Measurements from ENCODE around the gene TMEM123. TPM values are rescaled to one million over a fixed set of nuclear protein-coding genes. Genes with fewer than 3 reads are reported as not detected.
"Not testable (repeated sequence)": the region's sequence is repeated elsewhere in the genome, so short reads cannot be mapped to it uniquely, and the experiment has no call there.

TMEM123 gene
- total RNA-seq, 1 experiment from 2014 or later, result 89.7 TPM

DNA sequence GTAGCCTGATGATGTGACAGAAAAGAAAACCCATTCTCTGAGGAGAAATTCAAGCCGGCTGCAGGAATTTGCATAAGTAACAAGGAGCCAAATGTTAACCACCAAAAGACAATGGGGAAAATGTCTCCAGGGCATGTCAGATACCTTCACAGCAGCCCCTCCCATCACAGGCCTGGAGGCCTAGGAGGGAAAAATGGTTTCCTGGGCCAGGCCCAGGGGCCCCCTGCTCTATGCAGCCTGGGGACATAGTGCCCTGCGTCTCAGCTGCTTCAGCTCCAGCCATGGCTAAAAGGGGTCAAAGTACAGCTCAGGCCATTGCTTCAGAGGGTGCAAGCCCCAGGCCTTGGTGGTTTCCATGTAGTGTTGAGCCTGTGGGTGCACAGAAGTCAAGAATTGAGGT, 20.0 kb downstream of the TMEM123 start:
- in situ Hi-C loops (cut with HindIII; ENCODE audit: low pct_unique_long_range_greater_than_20kb, low sequenced_read_pairs); DNase-seq (ENCODE audit: low read depth): not testable (repeated sequence)

DNA sequence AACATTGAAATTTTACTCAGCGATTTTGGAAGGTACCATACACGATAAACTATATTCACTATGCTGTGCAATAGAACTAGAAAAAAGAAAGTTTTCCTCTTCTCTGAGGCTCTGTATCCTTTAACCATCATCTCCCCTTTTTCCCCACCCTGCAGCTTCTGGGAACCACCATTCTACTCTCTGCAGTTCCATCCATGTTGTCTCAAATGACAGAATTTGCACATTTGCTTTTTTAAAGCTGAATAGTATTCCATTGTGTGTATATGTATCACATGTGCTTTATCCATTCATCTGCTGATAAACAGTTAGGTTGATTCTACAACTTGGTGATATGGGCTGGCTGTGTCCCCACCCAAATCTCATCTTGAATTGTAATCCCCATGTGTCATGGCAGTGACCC, 21.2 kb downstream of the TMEM123 start:
- DNase-seq (ENCODE audit: low read depth), result no peak
- in situ Hi-C loops (cut with HindIII; ENCODE audit: low pct_unique_long_range_greater_than_20kb, low sequenced_read_pairs), result no loop called here

DNA sequence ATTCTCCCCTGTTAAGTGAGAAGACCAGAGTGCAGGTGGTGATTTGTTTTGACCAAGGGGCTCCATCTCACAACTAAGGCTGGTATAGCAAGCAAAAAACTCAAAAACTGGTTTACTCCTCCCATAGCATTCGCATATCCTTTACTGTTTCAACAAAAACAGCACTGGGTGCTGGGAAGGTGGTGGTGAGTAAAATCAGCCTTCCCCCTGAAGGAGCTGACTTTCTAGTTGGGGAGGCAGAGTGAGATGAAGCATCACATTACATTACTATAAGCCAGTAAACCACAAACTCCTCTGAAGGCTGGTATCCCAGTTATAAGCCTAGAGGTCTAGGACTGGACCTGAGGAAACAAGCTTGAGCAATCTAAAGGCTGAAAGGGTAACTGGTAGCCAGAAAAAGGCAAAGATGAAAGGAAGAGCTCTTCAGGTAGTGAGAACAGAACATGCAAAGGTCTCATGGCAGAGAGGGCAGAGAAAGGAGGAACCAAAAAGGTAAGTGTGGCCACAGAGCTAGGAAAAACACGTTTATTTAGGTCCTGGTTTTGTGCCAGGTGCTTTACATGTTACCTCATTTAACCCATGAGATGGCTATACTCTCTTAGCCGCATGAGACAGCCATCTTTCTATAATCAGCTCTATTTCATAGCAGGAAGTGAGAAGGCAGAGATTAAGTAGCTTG, 22.3 kb downstream of the TMEM123 start:
- in situ Hi-C loops (cut with HindIII; ENCODE audit: low pct_unique_long_range_greater_than_20kb, low sequenced_read_pairs), result no loop called here
- DNase-seq (ENCODE audit: low read depth), result no peak

DNA sequence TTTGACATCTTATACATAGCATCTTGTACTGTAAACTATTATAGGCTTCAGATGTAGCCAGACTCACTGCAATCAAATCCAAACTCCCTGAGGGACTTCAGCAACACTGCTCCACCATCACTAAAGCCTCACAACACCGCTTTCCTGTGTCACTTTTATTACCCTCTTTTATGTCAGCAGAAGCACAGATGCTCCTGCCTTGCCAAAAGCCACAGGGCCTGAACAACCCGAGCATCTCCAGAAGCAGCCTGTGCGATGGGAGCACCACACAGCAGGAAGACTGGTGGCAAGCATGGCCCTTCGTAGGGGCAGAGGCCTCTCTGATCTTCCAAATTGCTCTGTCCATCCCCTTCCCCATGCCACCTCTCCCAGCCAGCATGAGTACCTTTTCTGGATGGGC, 22.9 kb downstream of the TMEM123 start:
- in situ Hi-C loops (cut with HindIII; ENCODE audit: low pct_unique_long_range_greater_than_20kb, low sequenced_read_pairs), result no loop called here
- no peak for DNase-seq (ENCODE audit: low read depth)

DNA sequence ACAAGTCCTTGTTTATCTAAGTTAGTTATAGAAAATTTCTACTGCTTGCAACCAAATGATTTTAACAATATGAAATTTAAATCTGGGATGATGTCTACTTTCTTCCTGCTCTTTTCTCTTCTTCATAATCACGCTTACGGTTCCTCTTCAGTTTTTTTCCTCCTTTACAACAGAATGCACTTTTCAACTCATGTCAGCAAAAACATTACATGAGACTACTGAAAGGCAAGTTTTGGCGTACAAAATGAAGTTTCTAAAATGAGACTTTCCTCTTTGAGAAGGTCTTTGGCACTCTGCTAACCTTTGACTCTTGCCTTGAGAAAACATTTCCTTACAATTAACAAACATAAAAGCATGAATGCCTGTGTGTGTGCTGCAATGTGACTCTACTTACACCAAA, 23.3 kb downstream of the TMEM123 start:
- no peak for DNase-seq (ENCODE audit: low read depth)
- in situ Hi-C loops (cut with HindIII; ENCODE audit: low pct_unique_long_range_greater_than_20kb, low sequenced_read_pairs), result no loop called here

DNA sequence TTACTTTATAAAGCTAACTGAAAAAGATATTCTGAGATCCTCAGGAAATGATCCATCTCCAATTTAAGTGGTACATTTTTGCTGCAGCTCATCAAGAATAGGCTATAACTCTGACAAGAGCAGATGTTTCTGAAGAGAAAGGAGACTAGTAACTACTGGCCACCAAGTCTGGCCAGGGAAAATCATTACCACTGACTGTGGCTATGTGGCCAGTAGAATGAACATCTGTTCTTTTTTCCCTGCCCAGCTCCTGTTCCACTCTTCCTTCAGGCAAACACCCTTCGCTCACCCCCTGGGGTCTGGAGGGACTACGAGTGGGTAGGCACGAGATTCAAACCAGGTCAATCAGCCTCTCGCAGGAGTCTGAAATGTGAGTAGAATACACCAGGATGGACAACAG, 23.9 kb downstream of the TMEM123 start:
- in situ Hi-C loops (cut with HindIII; ENCODE audit: low pct_unique_long_range_greater_than_20kb, low sequenced_read_pairs), result no loop called here
- DNase-seq (ENCODE audit: low read depth), result no peak

DNA sequence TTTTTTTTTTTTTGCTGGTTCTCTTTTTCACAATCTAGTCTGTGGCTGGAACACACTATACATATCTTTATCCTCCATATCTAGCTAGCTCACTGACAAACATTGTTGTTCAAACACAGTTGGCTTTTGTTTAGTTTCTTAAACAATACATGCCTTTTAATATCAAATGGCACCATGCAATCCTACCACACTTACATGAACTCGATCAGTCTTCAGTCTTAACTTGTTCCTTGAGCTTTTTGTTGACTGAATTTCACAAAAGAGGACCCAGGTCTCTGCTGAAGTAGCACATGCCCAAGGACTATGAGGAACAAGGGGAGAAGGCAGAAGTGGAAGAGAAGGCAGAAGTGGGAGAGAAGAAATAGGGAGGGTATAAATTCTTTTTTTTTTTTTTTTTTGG, 25.5 kb downstream of the TMEM123 start:
- no peak for DNase-seq (ENCODE audit: low read depth)
- in situ Hi-C loops (cut with HindIII; ENCODE audit: low pct_unique_long_range_greater_than_20kb, low sequenced_read_pairs), result no loop called here

DNA sequence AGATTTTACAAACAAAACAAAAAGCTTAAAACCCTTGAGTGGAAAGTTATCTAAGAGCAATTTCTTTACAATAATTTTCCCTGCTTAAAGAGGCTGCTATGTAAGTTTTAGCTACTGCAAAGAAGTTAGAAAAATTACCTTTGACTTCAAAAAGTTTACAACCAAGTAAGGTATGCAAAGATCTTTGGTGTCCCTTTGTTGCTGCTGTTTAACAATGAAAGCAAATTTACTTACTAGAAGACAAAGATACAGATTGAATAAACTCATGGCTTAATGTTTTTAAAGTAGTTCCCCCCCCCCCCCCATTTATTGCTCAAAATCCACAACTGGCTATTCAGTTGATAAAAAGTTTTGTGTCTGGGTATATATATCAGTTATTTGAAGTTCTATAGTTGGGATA, 26.0 kb downstream of the TMEM123 start:
- in situ Hi-C loops (cut with HindIII; ENCODE audit: low pct_unique_long_range_greater_than_20kb, low sequenced_read_pairs), result no loop called here
- no peak for DNase-seq (ENCODE audit: low read depth)

DNA sequence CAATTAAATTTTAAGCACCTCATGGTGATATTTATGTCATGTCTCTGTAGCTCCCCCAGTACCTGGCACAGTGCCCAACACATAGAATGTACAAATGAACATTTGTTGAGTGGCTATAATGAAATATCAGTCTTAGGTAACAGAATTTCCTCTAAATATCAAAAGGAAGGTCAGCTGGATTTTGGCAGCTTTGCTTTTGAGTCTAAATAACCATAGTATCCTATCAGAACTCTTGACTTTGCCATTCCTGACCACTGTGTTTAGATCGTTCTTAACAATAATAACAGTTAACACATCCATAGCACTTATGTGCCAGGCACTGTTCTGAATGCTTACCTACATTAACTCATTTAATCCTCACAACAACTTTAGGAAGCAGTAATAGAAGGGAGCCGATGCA, 26.6 kb downstream of the TMEM123 start:
- in situ Hi-C loops (cut with HindIII; ENCODE audit: low pct_unique_long_range_greater_than_20kb, low sequenced_read_pairs), result no loop called here
- DNase-seq (ENCODE audit: low read depth), result no peak

DNA sequence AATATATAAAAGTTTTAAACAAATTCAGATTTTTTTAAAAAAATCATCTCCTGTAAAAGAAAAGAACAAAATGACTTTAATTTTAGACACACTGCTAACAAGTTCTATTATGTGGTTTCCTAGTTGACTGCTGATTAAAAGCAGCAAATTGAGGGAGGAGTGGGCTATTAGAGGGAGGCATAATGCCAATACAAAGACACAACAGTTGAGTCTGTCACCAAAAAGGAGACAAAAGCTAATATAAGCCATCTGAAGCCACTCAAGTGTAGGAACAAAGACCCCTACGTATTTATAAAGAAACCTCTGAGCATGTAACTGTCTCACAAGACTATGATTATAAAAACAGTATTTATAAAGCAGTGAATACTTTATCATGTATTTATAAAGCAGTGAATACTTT, 28.6 kb downstream of the TMEM123 start:
- DNase-seq (ENCODE audit: low read depth), result no peak
- in situ Hi-C loops (cut with HindIII; ENCODE audit: low pct_unique_long_range_greater_than_20kb, low sequenced_read_pairs), result no loop called here

DNA sequence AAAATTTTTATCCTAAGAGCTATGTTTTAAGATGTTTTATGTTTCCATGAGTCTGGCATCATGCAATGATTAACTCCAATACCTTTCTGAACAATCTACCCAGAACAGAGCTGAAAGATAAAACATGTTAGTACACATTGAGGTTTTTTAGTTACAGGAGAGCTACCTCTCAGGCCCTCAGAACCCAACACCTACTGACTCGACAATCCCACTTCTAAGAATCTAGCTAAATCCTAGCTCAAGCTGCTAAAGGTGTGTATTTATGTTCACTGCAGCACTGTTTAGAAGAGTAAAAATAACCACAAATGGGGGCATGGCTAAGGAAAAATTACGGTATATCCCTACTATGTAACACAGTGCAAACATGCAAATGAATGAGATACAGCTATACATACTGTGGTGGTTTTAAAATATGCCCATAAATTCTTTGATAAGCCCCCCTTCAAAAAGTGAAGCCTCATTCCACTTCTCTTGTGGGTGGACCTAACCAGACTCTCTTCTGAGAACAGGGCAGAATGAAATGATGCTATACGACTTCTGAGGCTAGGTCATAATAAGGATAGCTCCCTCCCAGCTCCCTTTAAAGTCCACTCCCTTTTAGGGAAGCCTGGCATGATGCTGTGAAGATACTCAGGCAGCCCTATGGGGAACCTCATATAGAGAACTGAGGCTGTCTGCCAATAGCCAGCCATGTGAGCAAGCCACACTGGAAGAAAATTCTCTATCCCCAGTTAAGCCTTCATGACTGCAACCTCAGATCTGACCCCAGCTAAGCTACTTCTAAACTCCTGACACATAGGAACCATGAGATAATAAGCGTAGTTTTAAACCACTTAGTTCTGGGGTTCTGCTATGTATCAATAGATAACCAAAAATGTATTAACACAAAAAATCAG, 29.5 kb downstream of the TMEM123 start:
- in situ Hi-C loops (cut with HindIII; ENCODE audit: low pct_unique_long_range_greater_than_20kb, low sequenced_read_pairs), result no loop called here
- DNase-seq (ENCODE audit: low read depth), result no peak

DNA sequence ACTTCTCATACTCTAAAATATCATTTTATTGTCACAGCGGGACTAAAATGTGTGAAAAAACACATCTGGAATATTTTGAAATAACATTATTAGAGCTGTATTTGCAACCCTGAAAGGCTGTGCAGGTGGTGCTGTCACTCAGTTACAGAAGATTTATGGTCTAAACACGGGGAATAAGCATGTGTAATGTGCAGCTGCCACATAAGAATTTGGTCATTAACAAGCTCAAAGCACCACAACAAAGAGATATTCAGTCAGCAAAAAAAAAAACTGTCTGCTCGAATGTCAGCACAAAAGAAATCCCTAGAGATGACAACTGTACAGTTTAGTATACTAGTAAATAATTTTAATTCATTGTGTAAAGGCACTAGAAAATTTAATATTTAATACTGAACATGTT, 31.3 kb downstream of the TMEM123 start:
- DNase-seq (ENCODE audit: low read depth), result no peak
- in situ Hi-C loops (cut with HindIII; ENCODE audit: low pct_unique_long_range_greater_than_20kb, low sequenced_read_pairs), result no loop called here

DNA sequence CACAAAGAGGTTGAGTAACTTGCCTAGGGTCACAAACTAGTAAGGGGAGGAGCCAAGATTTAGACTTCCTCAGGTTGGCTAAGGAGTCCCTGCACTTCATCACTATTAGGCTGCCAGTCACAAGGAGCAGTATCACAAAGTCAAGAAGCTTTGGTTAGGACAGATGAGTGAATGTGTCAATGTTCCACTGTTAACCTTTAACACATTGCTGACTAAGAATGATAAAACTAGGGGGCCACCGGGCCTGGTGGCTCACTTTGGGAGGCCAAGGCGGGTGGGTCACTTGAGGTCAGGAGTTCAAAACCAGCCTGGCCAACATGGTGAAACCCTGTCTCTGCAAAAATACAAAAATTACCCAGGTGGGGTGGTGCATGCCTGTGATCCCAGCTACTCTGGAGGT, 32.0 kb downstream of the TMEM123 start:
- peak; percentile 12 for DNase-seq (ENCODE audit: low read depth)
- in situ Hi-C loops (cut with HindIII; ENCODE audit: low pct_unique_long_range_greater_than_20kb, low sequenced_read_pairs), result no loop called here

DNA sequence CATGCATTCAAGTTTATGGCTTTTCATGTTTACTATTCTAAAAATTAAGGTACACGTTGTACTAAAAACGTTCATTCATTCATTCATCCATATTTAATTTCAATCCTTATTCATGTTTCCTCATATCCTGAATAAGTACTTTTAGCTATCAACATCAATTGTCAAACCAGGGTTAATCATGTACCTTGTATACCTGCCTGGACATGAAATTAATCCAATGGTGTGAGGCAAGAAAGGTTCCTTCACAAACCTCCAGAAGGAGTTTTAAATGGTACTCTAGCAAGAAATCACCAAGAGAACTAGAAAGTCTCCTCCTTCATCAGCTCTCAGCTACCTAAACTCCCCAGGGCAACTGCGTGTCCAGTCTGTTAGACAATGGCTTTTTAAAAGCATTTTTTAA, 33.4 kb downstream of the TMEM123 start:
- in situ Hi-C loops (cut with HindIII; ENCODE audit: low pct_unique_long_range_greater_than_20kb, low sequenced_read_pairs), result no loop called here
- DNase-seq (ENCODE audit: low read depth), result no peak

DNA sequence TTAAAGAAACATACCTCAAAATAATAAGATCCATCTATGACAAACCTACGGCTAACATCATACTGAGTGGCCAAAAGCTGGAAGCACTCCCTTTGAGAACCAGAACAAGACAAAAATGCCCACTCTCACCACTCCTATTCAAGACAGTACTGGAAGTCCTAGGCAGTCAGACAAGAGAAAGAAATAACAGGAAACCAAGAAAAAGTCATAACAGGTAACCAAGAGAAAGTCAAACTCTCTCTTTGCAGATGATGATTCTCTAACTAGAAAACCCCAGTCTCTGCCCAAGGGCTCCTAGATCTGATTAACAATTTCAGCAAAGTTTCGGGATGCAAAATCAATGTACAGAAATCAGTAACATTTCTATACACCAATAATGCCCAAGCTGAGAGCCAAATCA, 35.6 kb downstream of the TMEM123 start:
- DNase-seq (ENCODE audit: low read depth), result no peak
- in situ Hi-C loops (cut with HindIII; ENCODE audit: low pct_unique_long_range_greater_than_20kb, low sequenced_read_pairs), result no loop called here

DNA sequence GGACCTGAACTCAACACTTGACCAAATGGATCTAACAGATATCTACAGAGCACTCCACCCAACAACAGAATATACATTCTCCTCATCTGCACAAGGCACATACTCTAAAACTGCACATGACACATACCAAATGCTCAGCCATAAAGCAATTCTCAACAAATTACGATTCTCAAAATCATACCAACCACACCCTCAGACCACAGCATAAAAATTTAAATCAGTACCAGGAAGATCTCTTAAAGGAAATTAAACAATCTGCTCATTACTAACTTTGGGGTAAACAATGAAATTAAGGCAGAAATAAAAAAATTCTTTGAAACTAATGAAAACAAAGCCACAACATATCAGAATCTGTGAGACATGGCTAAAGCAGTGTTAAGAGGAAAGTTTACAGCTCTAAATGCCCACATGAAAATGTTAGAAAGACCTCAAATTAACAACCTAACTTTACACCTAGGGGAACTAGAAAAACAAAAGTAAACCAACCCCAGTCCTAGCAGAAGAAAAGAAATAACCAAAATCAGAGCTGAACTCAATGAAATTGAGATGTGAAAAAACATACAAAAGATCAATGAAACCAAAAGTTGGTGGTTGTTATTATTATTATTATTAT, 37.2 kb downstream of the TMEM123 start:
- in situ Hi-C loops (cut with HindIII; ENCODE audit: low pct_unique_long_range_greater_than_20kb, low sequenced_read_pairs), result no loop called here
- DNase-seq (ENCODE audit: low read depth), result no peak

DNA sequence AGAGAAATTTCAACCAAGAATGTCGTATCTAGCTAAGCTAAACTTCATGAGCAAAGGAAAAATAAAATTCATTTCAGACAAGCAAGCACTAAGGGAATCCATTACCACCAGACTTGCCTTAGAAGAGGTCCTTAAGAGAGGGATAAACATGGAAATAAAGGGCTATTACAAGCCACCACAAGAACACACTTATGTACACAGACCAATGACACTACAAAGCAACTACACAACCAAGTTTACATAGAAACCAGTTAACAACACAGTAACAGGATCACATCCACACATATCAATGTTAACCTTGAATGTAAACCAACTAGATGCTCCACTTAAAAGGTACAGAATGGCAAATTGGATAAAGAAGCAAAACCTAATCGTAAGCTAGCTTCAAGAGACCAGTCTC, 38.0 kb downstream of the TMEM123 start:
- DNase-seq (ENCODE audit: low read depth), result no peak
- in situ Hi-C loops (cut with HindIII; ENCODE audit: low pct_unique_long_range_greater_than_20kb, low sequenced_read_pairs), result no loop called here

DNA sequence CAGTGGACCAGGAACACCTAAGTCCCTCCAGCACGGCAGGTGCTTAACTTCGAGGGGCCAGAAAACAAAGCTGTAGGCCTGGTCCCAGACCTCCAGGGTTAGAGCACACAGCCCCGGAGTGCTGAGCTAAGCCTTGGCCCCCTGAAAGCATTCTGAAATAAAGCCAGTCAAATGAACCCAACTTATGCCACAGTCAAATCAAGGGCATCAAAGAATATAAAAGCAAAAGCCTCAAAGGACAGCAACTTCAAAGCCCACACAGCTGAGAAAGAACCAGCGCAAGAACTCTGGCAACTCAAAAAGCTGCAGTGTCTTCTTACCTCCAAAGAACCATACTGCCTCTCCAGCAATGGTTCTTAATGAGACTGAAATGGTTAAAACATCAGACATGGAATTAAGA, 39.1 kb downstream of the TMEM123 start:
- in situ Hi-C loops (cut with HindIII; ENCODE audit: low pct_unique_long_range_greater_than_20kb, low sequenced_read_pairs), result no loop called here

DNA sequence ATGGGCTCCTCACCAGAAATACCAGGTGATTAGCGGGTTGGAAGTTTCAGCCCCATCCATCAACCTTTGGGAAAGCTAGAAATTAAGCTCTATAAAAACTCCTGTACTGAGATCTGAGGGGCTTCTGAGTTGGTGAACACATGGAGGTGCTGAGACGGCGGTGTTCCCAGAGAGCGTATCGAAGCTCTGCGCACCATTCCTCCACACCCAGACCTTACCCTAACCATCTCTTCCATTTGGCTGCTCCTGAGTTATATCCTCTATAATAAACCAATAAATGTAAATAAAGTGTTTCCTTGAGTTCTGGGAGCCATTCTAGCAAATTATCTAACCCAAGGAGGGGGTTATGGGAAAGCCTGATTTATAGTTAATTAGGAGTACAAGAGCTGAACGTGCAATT, 41.4 kb downstream of the TMEM123 start:
- DNase-seq (ENCODE audit: low read depth), result no peak
- in situ Hi-C loops (cut with HindIII; ENCODE audit: low pct_unique_long_range_greater_than_20kb, low sequenced_read_pairs), result no loop called here

More for the DNA sequence above, 39.1 kb downstream of the TMEM123 start:
- DNase-seq (ENCODE audit: low read depth), result no peak

Measured in Caki2 (cell line).